ENCODE data around the gene SNX30.

GRCh38 chr9:112725961-112726360 lies 24.6 kb upstream of the SNX30 start:
- TF ChIP-seq ZNF384 (IDR thresholded peaks at IDR 0.05): no peak
- no peak for TF ChIP-seq FOXA1 (IDR thresholded peaks at IDR 0.05)
- TF ChIP-seq FOXK2 (IDR thresholded peaks at IDR 0.05): no peak
- TF ChIP-seq TARDBP (IDR thresholded peaks at IDR 0.05): no peak
- TF ChIP-seq HDGF (IDR thresholded peaks at IDR 0.05; ENCODE audit: borderline replicate concordance): no peak
- no peak for TF ChIP-seq PKNOX1 (IDR thresholded peaks at IDR 0.05)
- no peak for TF ChIP-seq ELF4 (IDR thresholded peaks at IDR 0.05)

All from HEK293T (cell line).